ENCODE results near the gene ATCAY. TPM values are rescaled to one million over a fixed set of nuclear protein-coding genes. Genes with fewer than 3 reads are reported as not detected.
"Not testable (repeated sequence)": the region's sequence is repeated elsewhere in the genome, so short reads cannot be mapped to it uniquely, and the experiment has no call there.

ATCAY gene
- total RNA-seq, 1 experiment from 2014 or later, result 0.06 TPM

GRCh38 chr19:3899531-3900294 is 19.2 kb downstream of the ATCAY start:
- peak; percentile 5 for DNase-seq (ENCODE audit: low read depth)

GRCh38 chr19:3902317-3902973 is 22.0 kb downstream of the ATCAY start:
- no peak for DNase-seq (ENCODE audit: low read depth)

GRCh38 chr19:3904233-3904632 is 23.7 kb downstream of the ATCAY start:
- no peak for DNase-seq (ENCODE audit: low read depth)

- DNase-seq (ENCODE audit: low read depth), result no peak
Observed at GRCh38 chr19:3907626-3908265, 27.3 kb downstream of the ATCAY start.

GRCh38 chr19:3908266-3909054 is 28.0 kb downstream of the ATCAY start:
- DNase-seq (ENCODE audit: low read depth), result no peak

GRCh38 chr19:3910105-3910504 is 29.6 kb downstream of the ATCAY start:
- DNase-seq (ENCODE audit: low read depth), result no peak

- no peak for DNase-seq (ENCODE audit: low read depth)
Observed at GRCh38 chr19:3914199-3914598, 33.7 kb downstream of the ATCAY start.

GRCh38 chr19:3916033-3916432 is 35.5 kb downstream of the ATCAY start:
- no peak for DNase-seq (ENCODE audit: low read depth)

GRCh38 chr19:3919793-3920192 is 39.3 kb downstream of the ATCAY start:
- DNase-seq (ENCODE audit: low read depth), result no peak

GRCh38 chr19:3923096-3923758 is 42.7 kb downstream of the ATCAY start:
- no peak for DNase-seq (ENCODE audit: low read depth)

GRCh38 chr19:3923912-3924311 is 43.4 kb downstream of the ATCAY start:
- no peak for DNase-seq (ENCODE audit: low read depth)

- DNase-seq (ENCODE audit: low read depth), result no peak
Observed at GRCh38 chr19:3931041-3931440, 50.6 kb downstream of the ATCAY start.

GRCh38 chr19:3932931-3933810 is 52.7 kb downstream of the ATCAY start, which contains the start of gene NMRK2:
Gene NMRK2, plus strand, starts transcription at chr19:3933069. Its CDS starts 603 bp downstream, at chr19:3933672.
- DNase-seq (ENCODE audit: low read depth), result no peak

- no peak for DNase-seq (ENCODE audit: low read depth)
Observed at GRCh38 chr19:3936506-3937442, 56.3 kb downstream of the ATCAY start.

GRCh38 chr19:3938300-3938950 is 57.9 kb downstream of the ATCAY start:
- not testable (repeated sequence) for DNase-seq (ENCODE audit: low read depth)

GRCh38 chr19:3942790-3943409 is 62.4 kb downstream of the ATCAY start:
- no peak for DNase-seq (ENCODE audit: low read depth)

- DNase-seq (ENCODE audit: low read depth), result no peak
Observed at GRCh38 chr19:3944018-3944721, 63.7 kb downstream of the ATCAY start.

Data from LHCN-M2 (cell line).